Islet precursor cell (in vitro differentiated cells): ENCODE data around the gene ELMO1.
A peak's percentile ranks its signal among the peaks of the same experiment; 100 is the strongest.

Source experiments
- DNase-seq: peaks from one replicate; pipeline ENCODE4 v3.0.0-alpha.2; 2018

ELMO1 gene

GRCh38 chr7:37255327-37255944, 193.2 kb downstream of the ELMO1 start:
- DNase-seq = no peak

DNA sequence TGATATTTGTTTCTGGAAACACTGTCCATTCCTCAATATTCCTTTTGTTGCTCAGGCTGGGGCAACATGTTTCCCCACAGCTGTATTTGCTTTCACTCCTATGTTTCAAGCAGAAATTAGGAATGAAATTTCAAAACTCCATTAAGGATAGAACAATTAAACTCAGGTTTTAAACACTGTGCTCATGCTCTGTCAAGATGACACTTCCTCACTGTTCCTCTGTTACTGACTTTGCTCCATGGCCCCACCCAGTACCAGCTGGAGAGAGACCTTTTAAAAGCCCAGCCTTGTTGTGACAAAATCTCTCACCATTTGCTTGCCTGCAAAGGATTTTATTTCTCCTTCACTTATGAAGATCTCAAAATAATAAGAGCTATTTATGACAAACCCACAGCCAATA, 197.4 kb downstream of the ELMO1 start:
- no peak for DNase-seq

DNA sequence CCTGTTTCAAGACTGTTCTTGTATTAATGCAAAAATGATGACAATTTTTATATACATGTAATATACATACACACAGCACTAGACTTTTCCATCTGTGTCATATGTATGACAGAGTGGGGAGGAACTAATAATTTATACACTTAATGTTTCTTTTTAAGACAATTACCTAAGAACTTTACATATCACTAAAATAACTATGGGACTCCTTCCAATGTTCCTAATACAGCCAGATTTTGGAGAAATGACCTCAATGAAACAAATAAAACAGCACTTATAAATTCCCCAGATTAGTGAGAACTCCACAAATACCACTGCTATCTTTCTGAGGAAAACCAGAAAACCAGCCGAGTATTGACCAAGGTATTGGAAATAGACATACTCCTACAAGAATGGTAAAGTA, 199.4 kb downstream of the ELMO1 start:
- no peak for DNase-seq

GRCh38 chr7:37248396-37248861, 200.2 kb downstream of the ELMO1 start:
- peak; percentile 84 for DNase-seq

GRCh38 chr7:37247861-37248260, 200.8 kb downstream of the ELMO1 start:
- peak; percentile 81 for DNase-seq

DNA sequence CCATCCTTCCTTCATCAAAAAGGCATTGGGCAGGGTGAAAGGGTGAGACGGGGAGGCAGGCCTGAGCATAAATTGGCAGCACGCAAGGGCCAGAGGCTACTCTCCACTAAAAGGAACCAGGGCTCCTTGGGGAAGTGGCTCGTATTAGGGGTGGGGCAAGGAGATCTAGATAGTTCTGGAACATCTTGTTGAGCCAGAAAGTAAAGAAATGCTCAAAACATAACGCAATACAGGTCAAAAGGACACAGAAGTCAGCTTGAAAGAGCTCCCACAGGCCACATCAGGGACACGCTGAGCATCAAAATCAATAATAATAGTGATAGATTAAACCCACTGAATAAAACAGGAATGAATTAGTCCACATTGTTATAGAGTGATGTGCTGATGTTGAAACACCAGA, 203.1 kb downstream of the ELMO1 start:
- DNase-seq = no peak

GRCh38 chr7:37236906-37237305, 211.8 kb downstream of the ELMO1 start:
- DNase-seq = no peak

DNA sequence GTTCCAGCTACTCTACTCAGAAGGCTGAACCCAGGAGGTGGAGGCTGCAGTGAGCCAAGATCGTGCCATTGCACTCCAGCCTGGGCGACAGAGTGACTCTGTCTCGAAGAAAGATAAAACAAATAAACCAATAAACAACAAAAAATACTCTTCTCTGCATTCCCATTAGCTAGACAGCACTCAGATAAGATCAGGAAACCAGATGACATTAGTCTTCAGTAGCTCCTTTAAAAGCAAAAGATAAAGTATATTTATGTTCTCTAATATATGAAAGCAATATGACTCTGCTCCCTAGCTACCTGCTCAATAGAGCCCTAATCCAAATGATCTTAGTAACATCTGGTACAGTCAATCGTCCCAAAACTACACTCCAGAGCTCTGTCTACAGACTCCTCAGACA, 212.9 kb downstream of the ELMO1 start:
- no peak for DNase-seq

DNA sequence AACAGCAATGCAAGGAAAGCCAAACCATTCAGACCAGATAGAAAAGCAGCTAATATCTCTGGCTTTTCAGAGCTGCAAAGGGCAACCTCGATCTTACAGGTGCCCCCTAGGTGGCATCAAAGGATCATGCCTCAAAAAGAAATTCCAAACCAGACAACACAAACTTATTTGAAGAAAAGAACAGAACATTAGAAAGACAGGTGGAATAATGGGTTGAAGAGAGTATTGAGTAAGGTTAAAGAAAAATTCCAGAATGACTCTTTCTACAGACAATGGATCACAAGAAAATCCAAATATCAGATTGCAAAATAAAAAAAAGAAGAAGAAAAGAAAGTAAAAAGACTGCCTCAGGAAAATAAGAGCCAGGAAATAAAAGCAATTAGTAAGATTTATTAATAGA, 213.7 kb downstream of the ELMO1 start:
- no peak for DNase-seq

DNA sequence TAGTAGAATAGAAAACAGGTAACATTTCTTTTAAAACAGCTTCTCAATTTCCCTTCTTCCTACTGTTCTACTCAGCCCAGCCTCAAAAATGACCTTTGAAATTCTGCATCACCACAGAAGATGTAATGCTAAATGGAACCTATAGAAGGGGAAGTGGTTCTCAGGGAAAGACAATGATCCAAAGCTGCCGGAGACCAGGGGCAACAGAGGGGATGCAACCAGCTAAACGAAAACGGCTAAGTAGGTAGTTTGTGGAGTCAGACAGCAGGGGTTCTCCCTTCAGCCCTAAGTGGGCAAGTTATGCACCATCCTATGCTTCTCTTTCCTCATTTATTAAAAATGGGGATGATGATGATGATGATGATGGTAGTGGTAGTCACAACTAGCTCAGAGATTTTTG, 214.3 kb downstream of the ELMO1 start:
- DNase-seq = no peak

DNA sequence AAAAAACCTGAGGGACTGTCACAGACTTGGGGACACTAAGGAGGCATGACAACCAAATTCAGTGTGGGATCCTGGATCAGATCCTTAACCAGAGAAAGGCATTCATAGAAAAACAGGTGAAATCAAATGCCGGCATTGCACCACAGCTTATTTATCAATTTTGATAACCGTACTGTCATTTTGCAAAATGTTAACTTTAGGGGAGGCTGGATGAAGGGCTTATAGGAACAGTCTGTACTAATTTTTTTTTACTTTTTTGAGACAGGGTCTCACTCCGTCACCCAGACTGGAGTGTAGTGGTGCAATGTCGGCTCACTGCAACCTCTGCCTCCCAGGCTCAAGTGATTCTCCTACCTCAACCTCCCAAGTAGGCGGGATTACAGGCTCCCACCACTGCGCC, 217.1 kb downstream of the ELMO1 start:
- no peak for DNase-seq

DNA sequence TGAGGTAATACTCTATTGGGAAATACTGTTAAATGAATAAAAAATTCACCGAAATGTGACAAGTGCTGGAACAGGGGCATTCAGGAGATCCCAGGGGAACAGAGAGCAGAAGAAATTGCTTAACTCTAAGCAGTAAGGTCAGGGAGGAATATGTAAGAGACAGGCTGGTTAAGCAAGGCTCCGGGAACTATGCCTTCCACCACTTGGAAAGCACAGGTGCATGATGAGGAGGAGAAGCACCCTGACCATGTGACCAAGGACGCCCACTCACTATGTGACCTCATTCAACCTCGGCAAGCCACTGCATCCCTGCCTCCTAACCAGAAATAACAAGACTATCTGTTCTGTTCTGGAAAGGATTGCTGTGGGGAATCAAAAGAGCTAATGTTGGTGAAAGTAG, 218.4 kb downstream of the ELMO1 start:
- no peak for DNase-seq

DNA sequence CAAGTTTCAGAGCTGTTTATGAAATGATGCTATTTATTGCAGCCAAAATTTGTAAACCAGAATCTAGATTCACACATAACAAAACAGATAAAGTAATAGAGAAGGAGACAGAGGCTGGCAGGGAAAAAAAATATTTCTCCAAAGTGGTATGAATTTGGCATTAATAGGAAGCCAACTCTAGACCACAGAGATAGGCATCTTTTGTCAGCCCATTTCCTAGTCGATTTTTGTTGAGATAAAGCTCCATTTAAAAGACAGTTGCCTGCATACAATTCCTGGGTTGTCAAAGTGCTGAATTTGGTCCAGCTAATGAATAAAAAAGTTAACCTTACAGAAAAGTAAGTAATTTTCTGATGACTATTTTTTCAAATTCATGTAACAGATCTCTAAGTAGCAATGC, 219.3 kb downstream of the ELMO1 start:
- DNase-seq = no peak

GRCh38 chr7:37225285-37225969, 223.2 kb downstream of the ELMO1 start:
- no peak for DNase-seq

DNA sequence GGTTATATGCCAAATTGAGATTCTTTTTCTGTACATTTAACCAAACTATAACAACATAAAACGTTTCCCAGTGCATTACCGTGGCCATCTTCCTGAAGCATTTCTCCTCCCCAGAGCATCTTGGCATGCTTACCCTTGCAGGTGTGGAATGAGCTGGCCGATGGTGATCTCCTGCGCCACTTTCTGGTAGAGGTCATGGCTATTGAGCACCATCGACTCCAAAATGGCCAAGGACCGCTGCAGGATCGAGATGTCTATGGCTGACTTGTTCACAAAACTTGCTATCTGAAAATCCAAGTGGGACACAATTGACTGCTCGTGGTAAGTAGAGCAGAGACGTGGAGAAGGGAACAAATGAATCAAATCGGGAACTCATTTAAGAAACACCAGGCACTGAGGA, 223.9 kb downstream of the ELMO1 start:
- no peak for DNase-seq

- no peak for DNase-seq
These were observed 228.0 kb downstream of the ELMO1 start for GRCh38 chr7:37220664-37221063.

GRCh38 chr7:37218956-37219355, 229.7 kb downstream of the ELMO1 start:
- no peak for DNase-seq

GRCh38 chr7:37216923-37217322, 231.7 kb downstream of the ELMO1 start:
- no peak for DNase-seq

DNA sequence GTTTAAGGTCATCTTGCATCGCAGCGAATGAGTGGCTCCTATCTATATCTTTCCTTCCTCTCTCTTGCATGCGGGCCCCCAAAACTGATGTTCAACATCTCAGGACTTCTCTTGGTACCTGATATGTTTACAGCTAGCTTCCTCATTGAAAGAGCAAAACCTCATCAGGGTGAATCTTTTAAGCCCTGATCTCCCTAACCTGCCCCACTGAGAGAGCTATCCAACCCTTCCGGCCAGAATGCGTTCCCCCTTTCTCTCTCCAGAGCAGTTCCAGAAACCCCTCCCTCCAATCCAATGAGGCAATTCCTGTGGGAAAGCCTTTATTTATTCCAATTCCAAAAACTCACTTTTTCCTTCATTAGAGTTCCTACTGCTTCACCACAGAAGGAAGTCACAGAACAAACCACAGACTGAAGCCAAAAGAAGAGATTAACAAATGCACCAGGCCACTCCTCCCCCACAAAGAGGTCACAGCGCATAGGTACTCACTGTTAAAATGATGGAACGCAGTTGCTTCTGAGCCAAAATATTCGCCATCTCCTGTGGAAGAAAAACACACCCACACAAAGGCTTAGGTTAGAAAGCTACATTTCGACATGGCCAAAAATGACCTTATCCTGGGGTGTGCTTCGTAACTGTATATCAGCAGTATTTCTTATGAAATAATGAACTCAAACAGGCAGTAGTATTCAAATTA, 232.4 kb downstream of the ELMO1 start:
- DNase-seq = no peak

- DNase-seq = no peak
These were observed 233.3 kb downstream of the ELMO1 start for GRCh38 chr7:37215290-37215923.

- no peak for DNase-seq
These were observed 236.1 kb downstream of the ELMO1 start for GRCh38 chr7:37212556-37212955.

GRCh38 chr7:37212051-37212450, 236.6 kb downstream of the ELMO1 start:
- no peak for DNase-seq

GRCh38 chr7:37211097-37211880, 237.4 kb downstream of the ELMO1 start:
- DNase-seq = no peak
